Stomach (tissue), 4 donors: ENCODE results near the gene TRIM14.

ENCODE experiments used
- CTCF ChIP-seq, 7 experiments: fragments of 450-650 bp in 4 of 7; fragments of 200-600 bp in 3 of 7; sonication (generic) in 3 of 7; IDR thresholded peaks; one replicate each; pipeline ENCODE4 v1.5.1; 2016 to 2019; ENCODE audit warnings: antibody characterized with exemption in 7 of 7, control low read depth in 2 of 7, mild to moderate bottlenecking in 1 of 7
- POLR2AphosphoS5 ChIP-seq, 3 donors: sonication (generic); formaldehyde crosslinking; IDR thresholded peaks; one replicate each; pipeline ENCODE4 v1.6.1; 2016; ENCODE audit warnings: antibody characterized with exemption in 3 of 3

- TF ChIP-seq CTCF (IDR thresholded peaks at IDR 0.05) (no peak), POLR2AphosphoS5 (IDR thresholded peaks at IDR 0.05) (no peak)
These were observed 96.6 kb downstream of the TRIM14 start for GRCh38 chr9:98022447-98022846.
